Thymus (tissue), 11 donors: ENCODE measurements around the gene MAP1A. TPM values are rescaled to one million over a fixed set of nuclear protein-coding genes. Genes with fewer than 3 reads are reported as not detected.
"Not testable (repeated sequence)": the region's sequence is repeated elsewhere in the genome, so short reads cannot be mapped to it uniquely, and the experiment has no call there.

Experiments
- DNase-seq, 9 donors: peaks; one replicate each; pipeline ENCODE4 v3.0.0-alpha.2; 2013; ENCODE audit warnings: low spot score in 9 of 9, low read depth in 6 of 9, missing footprints in 1 of 9
- H3K27ac ChIP-seq, 2 donors: one replicate each; pipeline ENCODE4 v1.5.1; 2013; ENCODE audit warnings: control low read depth in 1 of 2, low read depth in 1 of 2, low read length in 1 of 2, mild to moderate bottlenecking in 1 of 2, moderate library complexity in 1 of 2
- H3K27me3 ChIP-seq, 2 donors: one replicate each; pipeline ENCODE4 v1.5.1; 2013; ENCODE audit warnings: low read length in 1 of 2; ENCODE audit not compliant: control insufficient read depth in 2 of 2, insufficient read depth in 1 of 2
- H3K36me3 ChIP-seq, 2 donors: one replicate each; pipeline ENCODE4 v1.5.1; 2013; ENCODE audit warnings: low read length in 1 of 2, mild to moderate bottlenecking in 1 of 2, moderate library complexity in 1 of 2; ENCODE audit not compliant: control insufficient read depth in 2 of 2, insufficient read depth in 2 of 2
- H3K4me1 ChIP-seq, 2 donors: one replicate each; pipeline ENCODE4 v1.5.1; 2013; ENCODE audit warnings: low read length in 2 of 2; ENCODE audit not compliant: control insufficient read depth in 2 of 2, insufficient read depth in 2 of 2
- H3K4me3 ChIP-seq, 2 donors: one replicate each; pipeline ENCODE4 v1.5.1; 2013; ENCODE audit warnings: low read length in 2 of 2, control low read depth in 1 of 2, mild to moderate bottlenecking in 1 of 2
- H3K9me3 ChIP-seq, 2 donors: one replicate each; pipeline ENCODE4 v1.5.1; 2013; ENCODE audit warnings: low read length in 1 of 2, mild to moderate bottlenecking in 1 of 2; ENCODE audit not compliant: control insufficient read depth in 2 of 2, insufficient read depth in 1 of 2
- WGBS: extraction: QIAGEN DNeasy Blood & Tissue Kit; methylation state at CpG from one replicate; pipeline ENCODE4 v1.1.7; 2013; 5-methylcytosine and 5-hydroxymethylcytosine counted together
- polyA plus RNA-seq: library from polyadenylated mRNA; stranded (reverse); fragments of 200-250 nt; gene quantifications from one replicate; pipeline ENCODE4 v1.2.3, GENCODE V29; 2013
- total RNA-seq: library from RNA; stranded (reverse); fragments of 120-200 nt; gene quantifications from one replicate; pipeline ENCODE4 v1.2.4, GENCODE V29; 2013
- donor health status: healthy.

Gene MAP1A
- total and polyA plus RNA-seq, 2 donors, result 3.6 to 12.7 TPM

GRCh38 chr15:43526261-43526930, 9.0 kb downstream of the MAP1A start:
- H3K4me1 ChIP-seq, result peaks cover 5 to 21% of the 10 kb centered on the region in 2 donors
- 96% methylated on average over 11 of the region's 11 CpGs for WGBS

GRCh38 chr15:43527016-43527801, 9.8 kb downstream of the MAP1A start:
- Histone ChIP-seq H3K27me3 (no peaks in the 10 kb centered on the region), H3K36me3 (peaks cover 73 to 83% of the 10 kb centered on the region in 2 donors), H3K9me3 (no peaks in the 10 kb centered on the region), H3K4me1 (peaks cover 5 to 21% of the 10 kb centered on the region in 2 donors), H3K27ac (no peak overlapping the region), H3K4me3 (no peak overlapping the region)
- WGBS, result 97% methylated on average over 9 of the region's 9 CpGs
- no peak for DNase-seq

More at GRCh38 chr15:43526261-43526930, 9.0 kb downstream of the MAP1A start:
- H3K27ac ChIP-seq, result no peak overlapping the region
- H3K27me3 ChIP-seq, result no peaks in the 10 kb centered on the region
- no peak for DNase-seq
- H3K9me3 ChIP-seq, result peaks cover 0 to 3% of the 10 kb centered on the region in 2 donors
- peaks cover 81 to 88% of the 10 kb centered on the region in 2 donors for H3K36me3 ChIP-seq
- H3K4me3 ChIP-seq, result no peak overlapping the region

- no peak overlapping the region for H3K4me3 ChIP-seq
- no peaks in the 10 kb centered on the region for H3K9me3 ChIP-seq
- peaks cover 5 to 21% of the 10 kb centered on the region in 2 donors for H3K4me1 ChIP-seq
- no peak overlapping the region for H3K27ac ChIP-seq
- 96% methylated on average over 12 of the region's 12 CpGs for WGBS
- DNase-seq, result no peak
- no peaks in the 10 kb centered on the region for H3K27me3 ChIP-seq
- peaks cover 65 to 75% of the 10 kb centered on the region in 2 donors for H3K36me3 ChIP-seq
Observed at GRCh38 chr15:43527802-43528541, 10.6 kb downstream of the MAP1A start.

- Histone ChIP-seq H3K4me1 (peaks cover 5 to 18% of the 10 kb centered on the region in 2 donors), H3K9me3 (no peaks in the 10 kb centered on the region), H3K27me3 (no peaks in the 10 kb centered on the region), H3K27ac (no peak overlapping the region), H3K4me3 (no peak overlapping the region), H3K36me3 (peaks cover 59 to 69% of the 10 kb centered on the region in 2 donors)
- no peak for DNase-seq
- WGBS, result 95% methylated on average over 11 of the region's 11 CpGs
Observed at GRCh38 chr15:43528542-43529007, 11.2 kb downstream of the MAP1A start.

GRCh38 chr15:43529141-43529540, 11.7 kb downstream of the MAP1A start:
- peaks cover 5 to 13% of the 10 kb centered on the region in 2 donors for H3K4me1 ChIP-seq
- H3K4me3 ChIP-seq, result no peak overlapping the region
- WGBS, result 97% methylated on average over 15 of the region's 15 CpGs
- no peak for DNase-seq
- H3K36me3 ChIP-seq, result peaks cover 54 to 67% of the 10 kb centered on the region in 2 donors
- H3K27me3 ChIP-seq, result no peaks in the 10 kb centered on the region
- no peak overlapping the region for H3K27ac ChIP-seq
- no peaks in the 10 kb centered on the region for H3K9me3 ChIP-seq

- WGBS, result 97% methylated on average over 12 of the region's 12 CpGs
- no peak for DNase-seq
- H3K36me3 ChIP-seq, result peaks cover 54 to 72% of the 10 kb centered on the region in 2 donors
- peaks cover 4 to 7% of the 10 kb centered on the region in 2 donors for H3K4me1 ChIP-seq
- no peak overlapping the region for H3K27ac ChIP-seq
- no peaks in the 10 kb centered on the region for H3K27me3 ChIP-seq
- H3K4me3 ChIP-seq, result no peak overlapping the region
- no peaks in the 10 kb centered on the region for H3K9me3 ChIP-seq
Observed at GRCh38 chr15:43529587-43530345, 12.4 kb downstream of the MAP1A start.

GRCh38 chr15:43531018-43531670, 13.7 kb downstream of the MAP1A start:
- 77% methylated on average over 7 of the region's 7 CpGs for WGBS
- H3K4me3 ChIP-seq, result no peak overlapping the region
- peaks cover 44 to 65% of the 10 kb centered on the region in 2 donors for H3K36me3 ChIP-seq
- peaks cover 0 to 2% of the 10 kb centered on the region in 2 donors for H3K4me1 ChIP-seq
- no peak overlapping the region for H3K27ac ChIP-seq
- no peaks in the 10 kb centered on the region for H3K9me3 ChIP-seq
- H3K27me3 ChIP-seq, result no peaks in the 10 kb centered on the region
- DNase-seq, result no peak

- not testable (repeated sequence) for DNase-seq, H3K27ac ChIP-seq, H3K27me3 ChIP-seq, H3K4me1 ChIP-seq, H3K4me3 ChIP-seq, H3K9me3 ChIP-seq
- WGBS, result 97% methylated on average over 5 of the region's 5 CpGs
- H3K36me3 ChIP-seq, result peaks cover 33 to 48% of the 10 kb centered on the region in 2 donors
Observed at GRCh38 chr15:43532826-43533225, 15.4 kb downstream of the MAP1A start.
